ENCODE data around the gene PCSK6. TPM values are rescaled to one million over a fixed set of nuclear protein-coding genes. Genes with fewer than 3 reads are reported as not detected.
"Not testable (repeated sequence)": the region's sequence is repeated elsewhere in the genome, so short reads cannot be mapped to it uniquely, and the experiment has no call there.

PCSK6 gene
- total and polyA plus RNA-seq, 7 donors: 2.9 to 10.3 (median 6.4) TPM

DNA sequence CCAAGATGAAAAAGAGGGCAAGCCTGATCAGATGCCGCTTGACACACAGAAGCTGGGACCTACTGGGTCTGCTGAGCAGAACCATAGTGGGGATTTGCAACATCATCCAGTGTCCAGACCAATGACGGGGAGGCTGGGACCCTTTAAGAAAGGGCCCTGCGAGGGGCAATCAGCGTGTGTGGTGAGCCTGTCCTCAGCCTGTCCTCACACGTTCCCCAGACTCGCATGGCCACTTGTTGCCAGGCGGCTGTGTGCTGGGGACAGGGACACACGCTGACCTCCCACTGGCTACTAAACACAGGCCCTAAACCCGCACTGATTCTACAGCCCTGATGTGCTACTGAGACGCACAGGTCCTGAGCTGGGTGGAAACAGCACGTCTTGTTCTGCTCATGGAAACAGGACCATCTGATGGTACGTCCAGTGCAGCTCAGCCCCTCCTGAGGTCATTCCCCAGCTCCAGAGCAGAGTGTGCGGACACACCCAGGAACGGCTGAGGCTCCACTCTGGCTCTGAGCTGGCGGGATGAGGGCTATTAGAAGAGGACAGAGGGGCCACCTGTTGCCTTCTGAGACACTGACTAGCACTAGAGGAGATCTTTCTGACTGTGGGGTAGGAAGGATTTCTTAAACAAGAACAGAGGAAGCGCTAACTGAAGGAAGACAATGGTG is 24.4 kb downstream of the PCSK6 start:
- Histone ChIP-seq H3K27ac (no peak overlapping the region), H3K4me3 (no peak overlapping the region), H3K36me3 (no peaks in the 10 kb centered on the region), H3K27me3 (peaks cover 0 to 3% (median 0%) of the 10 kb centered on the region in 3 donors), H3K4me1 (peaks cover 0 to 4% (median 0%) of the 10 kb centered on the region in 4 donors), H3K9me3 (no peaks in the 10 kb centered on the region)
- DNase-seq: peak; percentile 46
- intact Hi-C loops (cut with DNase I): no loop called here
- WGBS, 2 donors: 89% methylated on average over 16 of the region's 16 CpGs
- TF ChIP-seq EP300 (IDR thresholded peaks at IDR 0.05) (no peak), POLR2A (IDR thresholded peaks at IDR 0.05) (no peak), POLR2AphosphoS5 (IDR thresholded peaks at IDR 0.05) (no peak)
- TF ChIP-seq, protein P1, sequence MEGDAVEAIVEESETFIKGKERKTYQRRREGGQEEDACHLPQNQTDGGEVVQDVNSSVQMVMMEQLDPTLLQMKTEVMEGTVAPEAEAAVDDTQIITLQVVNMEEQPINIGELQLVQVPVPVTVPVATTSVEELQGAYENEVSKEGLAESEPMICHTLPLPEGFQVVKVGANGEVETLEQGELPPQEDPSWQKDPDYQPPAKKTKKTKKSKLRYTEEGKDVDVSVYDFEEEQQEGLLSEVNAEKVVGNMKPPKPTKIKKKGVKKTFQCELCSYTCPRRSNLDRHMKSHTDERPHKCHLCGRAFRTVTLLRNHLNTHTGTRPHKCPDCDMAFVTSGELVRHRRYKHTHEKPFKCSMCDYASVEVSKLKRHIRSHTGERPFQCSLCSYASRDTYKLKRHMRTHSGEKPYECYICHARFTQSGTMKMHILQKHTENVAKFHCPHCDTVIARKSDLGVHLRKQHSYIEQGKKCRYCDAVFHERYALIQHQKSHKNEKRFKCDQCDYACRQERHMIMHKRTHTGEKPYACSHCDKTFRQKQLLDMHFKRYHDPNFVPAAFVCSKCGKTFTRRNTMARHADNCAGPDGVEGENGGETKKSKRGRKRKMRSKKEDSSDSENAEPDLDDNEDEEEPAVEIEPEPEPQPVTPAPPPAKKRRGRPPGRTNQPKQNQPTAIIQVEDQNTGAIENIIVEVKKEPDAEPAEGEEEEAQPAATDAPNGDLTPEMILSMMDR (IDR thresholded peaks at IDR 0.05): no peak

DNA sequence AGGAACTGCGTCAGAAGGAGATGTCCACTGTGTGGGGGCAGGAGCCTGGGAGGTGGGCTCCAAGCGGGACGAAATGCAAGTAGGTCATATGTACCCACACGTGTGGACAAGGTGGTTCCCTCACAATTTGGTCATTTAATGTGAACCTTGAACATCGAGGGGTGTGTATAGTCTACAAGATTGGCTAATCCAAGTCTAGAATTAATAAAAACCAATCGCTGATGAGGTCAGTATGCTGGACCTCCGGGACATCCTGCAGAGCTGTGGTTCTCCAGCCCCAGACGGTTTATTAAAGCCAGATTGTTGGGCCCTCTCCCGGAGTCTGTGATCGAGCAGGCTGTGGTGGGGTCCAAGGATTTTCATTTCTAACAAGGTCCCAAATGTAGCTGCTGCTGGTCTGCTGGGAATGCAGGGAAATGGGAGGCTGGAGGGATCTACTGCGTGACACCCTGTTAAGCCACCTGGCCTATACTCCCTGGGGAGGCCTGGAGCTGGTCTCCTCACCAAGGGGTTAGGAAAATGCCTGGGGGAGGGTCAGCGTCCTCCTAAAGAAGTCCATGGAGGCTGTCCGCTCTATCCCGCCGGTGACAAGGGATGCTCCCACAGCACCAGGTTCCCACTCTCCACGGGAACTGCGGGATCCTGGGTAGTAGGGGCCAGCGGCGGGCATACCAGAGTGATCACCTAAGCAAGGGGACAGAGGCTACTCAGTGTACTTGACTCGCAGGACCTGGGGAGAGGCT is 25.1 kb downstream of the PCSK6 start:
- H3K27me3 ChIP-seq: peaks cover 0 to 3% (median 0%) of the 10 kb centered on the region in 3 donors
- no peaks in the 10 kb centered on the region for H3K36me3 ChIP-seq
- DNase-seq: no peak
- 86 to 90% methylated on average over 20 of the region's 20 CpGs for WGBS, 2 donors
- TF ChIP-seq EP300 (IDR thresholded peaks at IDR 0.05) (no peak), POLR2A (IDR thresholded peaks at IDR 0.05) (no peak), POLR2AphosphoS5 (IDR thresholded peaks at IDR 0.05) (no peak)
- TF ChIP-seq, protein P1 (IDR thresholded peaks at IDR 0.05): no peak
- no peaks in the 10 kb centered on the region for H3K9me3 ChIP-seq
- H3K27ac ChIP-seq: no peak overlapping the region
- H3K4me1 ChIP-seq: peaks cover 0 to 2% (median 0%) of the 10 kb centered on the region in 4 donors
- intact Hi-C loops (cut with DNase I): no loop called here
- no peak overlapping the region for H3K4me3 ChIP-seq

DNA sequence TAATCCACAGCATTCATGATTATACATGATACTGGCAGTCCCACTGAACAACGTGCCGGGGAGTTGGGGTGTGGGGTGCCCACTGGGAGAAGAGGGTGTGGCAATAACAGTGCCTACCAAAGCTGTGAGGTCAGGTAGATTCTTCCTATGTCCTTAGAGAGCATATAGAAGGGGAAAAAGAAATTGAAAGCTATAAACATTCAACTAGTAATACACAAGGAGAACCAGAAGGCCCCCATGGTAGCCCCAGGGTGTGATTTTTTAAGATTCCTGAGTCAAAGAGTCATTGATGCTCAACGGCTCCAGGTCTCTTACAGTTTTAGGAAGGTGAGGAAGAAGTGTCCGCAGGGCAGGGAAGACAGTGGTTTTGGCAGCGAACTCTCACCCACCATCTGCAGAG is 25.8 kb downstream of the PCSK6 start:
- H3K27me3 ChIP-seq; H3K36me3 ChIP-seq; H3K9me3 ChIP-seq; H3K27ac ChIP-seq; H3K4me1 ChIP-seq; H3K4me3 ChIP-seq; DNase-seq; intact Hi-C loops (cut with DNase I): not testable (repeated sequence)
- 65 to 85% methylated on average over 5 of the region's 5 CpGs for WGBS, 2 donors

DNA sequence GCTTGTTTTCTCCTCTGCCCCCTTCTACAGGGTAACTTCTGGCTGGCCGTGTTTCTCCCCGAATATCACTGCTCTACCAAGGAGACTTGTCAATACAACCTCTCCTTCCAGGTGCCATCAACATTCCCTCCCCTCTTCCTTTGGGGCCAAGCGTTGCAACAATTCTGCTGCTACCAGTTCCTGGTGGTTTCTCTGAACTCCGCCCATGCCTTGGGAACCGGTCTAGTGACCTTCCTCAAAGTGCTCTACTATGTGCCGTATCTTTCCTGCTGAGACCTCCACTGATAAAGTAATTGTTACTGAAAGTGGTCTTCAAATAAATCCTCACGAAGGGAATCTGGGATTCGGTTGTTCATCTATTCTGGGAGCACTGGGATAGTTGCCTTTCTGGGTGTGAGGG is 26.2 kb downstream of the PCSK6 start:
- intact Hi-C loops (cut with DNase I): no loop called here
- Histone ChIP-seq H3K27ac (no peak overlapping the region), H3K4me3 (no peak overlapping the region), H3K9me3 (no peaks in the 10 kb centered on the region), H3K4me1 (no peaks in the 10 kb centered on the region), H3K27me3 (peaks cover 0 to 3% (median 0%) of the 10 kb centered on the region in 3 donors), H3K36me3 (no peaks in the 10 kb centered on the region)
- 9 to 52% methylated on average over 8 of the region's 8 CpGs for WGBS, 2 donors
- no peak for DNase-seq
- TF ChIP-seq POLR2A (IDR thresholded peaks at IDR 0.05) (no peak), EP300 (IDR thresholded peaks at IDR 0.05) (no peak), POLR2AphosphoS5 (IDR thresholded peaks at IDR 0.05) (no peak)
- TF ChIP-seq, protein P1 (IDR thresholded peaks at IDR 0.05): no peak

DNA sequence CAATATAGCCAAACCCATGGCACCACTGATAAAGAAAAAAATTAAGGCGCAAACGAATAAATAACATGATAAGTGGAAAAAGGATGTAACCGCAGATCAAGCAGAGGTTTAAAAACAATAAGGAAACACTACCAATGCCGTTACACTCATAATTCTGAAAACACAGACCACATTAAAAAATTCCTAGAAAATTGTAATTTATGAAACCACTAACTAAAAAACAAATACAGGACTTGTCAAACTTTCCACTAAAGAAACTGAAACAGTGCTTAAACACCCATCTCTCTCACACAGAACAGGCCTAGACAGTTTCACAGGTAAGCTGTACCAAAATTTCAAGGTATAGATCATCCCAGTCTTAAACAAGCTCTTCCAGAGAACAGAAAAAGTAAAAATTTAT is 28.4 kb downstream of the PCSK6 start:
- WGBS, 2 donors: 73 to 91% methylated on average over 4 of the region's 4 CpGs
- Histone ChIP-seq H3K9me3 (no peaks in the 10 kb centered on the region), H3K4me3 (no peak overlapping the region), H3K27ac (no peak overlapping the region), H3K36me3 (no peaks in the 10 kb centered on the region), H3K27me3 (peaks cover 0 to 3% (median 0%) of the 10 kb centered on the region in 3 donors), H3K4me1 (no peaks in the 10 kb centered on the region)
- intact Hi-C loops (cut with DNase I): no loop called here
- DNase-seq: no peak
- TF ChIP-seq EP300 (IDR thresholded peaks at IDR 0.05) (no peak), POLR2A (IDR thresholded peaks at IDR 0.05) (no peak), POLR2AphosphoS5 (IDR thresholded peaks at IDR 0.05) (no peak)
- TF ChIP-seq, protein P1 (IDR thresholded peaks at IDR 0.05): no peak

Data from sigmoid colon (tissue), 7 donors.